Neuronal stem cell (in vitro differentiated cells): ENCODE measurements around the gene PACRG.

Experiments used
- DNase-seq: peaks from one replicate; pipeline ENCODE4 v3.0.0-alpha.2; 2013; ENCODE audit warnings: low spot score
- H2AFZ ChIP-seq: one replicate; pipeline ENCODE4 v1.6.1; 2013; ENCODE audit warnings: mild to moderate bottlenecking, low read length, inconsistent platforms
- H2AK5ac ChIP-seq: 2 replicates; pipeline ENCODE4 v1.6.1; 2013; ENCODE audit warnings: low read depth, mild to moderate bottlenecking, inconsistent platforms, low read length, moderate library complexity, mixed read lengths
- H2BK120ac ChIP-seq: 2 replicates; pipeline ENCODE4 v1.6.1; 2013; ENCODE audit warnings: low read depth, mild to moderate bottlenecking, inconsistent platforms, low read length, moderate library complexity, mixed read lengths
- H2BK12ac ChIP-seq: one replicate; pipeline ENCODE4 v1.6.1; 2013; ENCODE audit warnings: low read length, inconsistent platforms
- H2BK15ac ChIP-seq: 2 replicates; pipeline ENCODE4 v1.6.1; 2013; ENCODE audit warnings: mild to moderate bottlenecking, low read length, inconsistent platforms, mixed read lengths
- H2BK5ac ChIP-seq: one replicate; pipeline ENCODE4 v1.6.1; 2013; ENCODE audit warnings: inconsistent platforms, mild to moderate bottlenecking, low read length, moderate library complexity
- H3K14ac ChIP-seq: one replicate; pipeline ENCODE4 v1.6.1; 2013; ENCODE audit warnings: low read length, inconsistent platforms
- H3K18ac ChIP-seq: 2 replicates; pipeline ENCODE4 v1.6.1; 2013; ENCODE audit warnings: low read length, inconsistent platforms
- H3K23ac ChIP-seq: 2 replicates; pipeline ENCODE4 v1.6.1; 2013; ENCODE audit warnings: low read depth, mild to moderate bottlenecking, mixed read lengths, low read length, inconsistent platforms; ENCODE audit not compliant: poor library complexity
- H3K27ac ChIP-seq: replicated peaks from 3 replicates; pipeline ENCODE4 v1.5.1; 2013; ENCODE audit warnings: low read length, inconsistent platforms
- H3K27me3 ChIP-seq, 3 experiments: 2 replicates each; pipeline ENCODE4 v1.6.1; 2013; ENCODE audit warnings: low read length in 3 of 3, mild to moderate bottlenecking in 2 of 3, inconsistent platforms in 1 of 3, low read depth in 1 of 3, mixed read lengths in 1 of 3, moderate library complexity in 1 of 3; ENCODE audit not compliant: control insufficient read depth in 3 of 3, insufficient read depth in 3 of 3
- H3K36me3 ChIP-seq, 2 donors: replicated peaks in 1 of 2; 2 replicates each; pipeline ENCODE4 v1.6.1; 2013; ENCODE audit warnings: low read length in 2 of 2; ENCODE audit not compliant: control insufficient read depth in 2 of 2, insufficient read depth in 2 of 2
- H3K4ac ChIP-seq: 2 replicates; pipeline ENCODE4 v1.6.1; 2013; ENCODE audit warnings: inconsistent platforms, mild to moderate bottlenecking, low read length, moderate library complexity
- H3K4me1 ChIP-seq, 2 donors: 1 replicate in 1 of 2; 2 replicates in 1 of 2; pipeline ENCODE4 v1.6.1; 2013; ENCODE audit warnings: low read length in 2 of 2, low read depth in 1 of 2; ENCODE audit not compliant: control insufficient read depth in 2 of 2, insufficient read depth in 1 of 2
- H3K4me2 ChIP-seq: one replicate; pipeline ENCODE4 v1.6.1; 2013; ENCODE audit warnings: mild to moderate bottlenecking, low read length, inconsistent platforms; ENCODE audit not compliant: insufficient read depth, poor library complexity, severe bottlenecking
- H3K4me3 ChIP-seq, 2 donors: 2 replicates each; pipeline ENCODE4 v1.5.1; 2013; ENCODE audit warnings: low read length in 2 of 2, mild to moderate bottlenecking in 2 of 2, inconsistent platforms in 1 of 2, moderate library complexity in 1 of 2
- H3K79me1 ChIP-seq: one replicate; pipeline ENCODE4 v1.6.1; 2013; ENCODE audit warnings: low read depth, mild to moderate bottlenecking, inconsistent platforms, low read length, moderate library complexity
- H3K9ac ChIP-seq: one replicate; pipeline ENCODE4 v1.6.1; 2013; ENCODE audit warnings: mild to moderate bottlenecking, low read depth, low read length, inconsistent platforms; ENCODE audit not compliant: poor library complexity
- H3K9me3 ChIP-seq, 2 donors: replicated peaks in 1 of 2; 2 replicates each; pipeline versions ENCODE3 to v1.6.1; 2013; ENCODE audit warnings: low read length in 2 of 2, mild to moderate bottlenecking in 2 of 2, inconsistent platforms in 1 of 2, low read depth in 1 of 2, mixed read lengths in 1 of 2, moderate library complexity in 1 of 2; ENCODE audit not compliant: control insufficient read depth in 2 of 2, insufficient read depth in 1 of 2
- H4K8ac ChIP-seq: one replicate; pipeline ENCODE4 v1.6.1; 2013; ENCODE audit warnings: low read depth, mild to moderate bottlenecking, inconsistent platforms, low read length, moderate library complexity
- H4K91ac ChIP-seq: one replicate; pipeline ENCODE4 v1.6.1; 2013; ENCODE audit warnings: low read length, low read depth, mild to moderate bottlenecking, inconsistent platforms; ENCODE audit not compliant: poor library complexity
- WGBS, 2 donors: extraction: QIAGEN DNeasy Blood & Tissue Kit; methylation state at CpG; one replicate each; pipeline ENCODE4 v1.1.7; 2013; ENCODE audit warnings: missing lambda C conversion rate in 2 of 2, mixed read lengths in 1 of 2; ENCODE audit not compliant: insufficient read length in 2 of 2, insufficient replicate concordance in 1 of 2; ENCODE audit errors: extremely low coverage in 2 of 2; 5-methylcytosine and 5-hydroxymethylcytosine counted together

The PACRG gene

GRCh38 chr6:163301726-163302635 is 574.2 kb downstream of the PACRG start:
- Histone ChIP-seq H3K14ac (no peak overlapping the region), H2BK15ac (no peak overlapping the region), H3K79me1 (no peaks in the 10 kb centered on the region), H2AK5ac (no peak overlapping the region), H3K36me3 (no peaks in the 10 kb centered on the region), H3K4me2 (no peak overlapping the region), H3K4me3 (no peak overlapping the region), H3K18ac (no peak overlapping the region), H2AFZ (peak overlapping the region; percentile 21), H3K4ac (no peak overlapping the region), H4K91ac (no peak overlapping the region), H4K8ac (no peak overlapping the region), H3K4me1 (peaks cover 7 to 12% of the 10 kb centered on the region in 2 donors), H2BK120ac (no peak overlapping the region), H3K23ac (no peak overlapping the region), H3K27ac (no peak overlapping the region), H3K9ac (no peak overlapping the region), H2BK12ac (no peak overlapping the region), H3K9me3 (no peaks in the 10 kb centered on the region), H3K27me3 (no peaks in the 10 kb centered on the region), H2BK5ac (no peak overlapping the region)
- peak; percentile 45 for DNase-seq
- no CpG with 5 or more reads among the region's 8 CpGs for WGBS, 2 donors

- Histone ChIP-seq H3K4me2 (no peak overlapping the region), H3K9me3 (no peaks in the 10 kb centered on the region), H2AFZ (no peak overlapping the region), H3K27ac (no peak overlapping the region), H4K91ac (no peak overlapping the region), H2BK5ac (no peak overlapping the region), H2BK12ac (no peak overlapping the region), H2AK5ac (no peak overlapping the region), H3K4me1 (peaks cover 4 to 7% of the 10 kb centered on the region in 2 donors), H2BK120ac (no peak overlapping the region), H2BK15ac (no peak overlapping the region), H3K18ac (no peak overlapping the region), H3K79me1 (no peaks in the 10 kb centered on the region), H3K27me3 (no peaks in the 10 kb centered on the region), H3K14ac (no peak overlapping the region), H4K8ac (no peak overlapping the region), H3K36me3 (no peaks in the 10 kb centered on the region), H3K23ac (no peak overlapping the region), H3K4me3 (no peak overlapping the region), H3K4ac (no peak overlapping the region), H3K9ac (no peak overlapping the region)
- no peak for DNase-seq
- WGBS, 2 donors = no CpG with 5 or more reads among the region's 9 CpGs
Measured at GRCh38 chr6:163302747-163303146, 575.0 kb downstream of the PACRG start.

- H4K91ac ChIP-seq = no peak overlapping the region
- no peak overlapping the region for H3K4me3 ChIP-seq
- H3K4ac ChIP-seq = no peak overlapping the region
- no peak overlapping the region for H2AFZ ChIP-seq
- H3K36me3 ChIP-seq = no peaks in the 10 kb centered on the region
- H2BK120ac ChIP-seq = no peak overlapping the region
- no CpG with 5 or more reads among the region's 2 CpGs for WGBS, 2 donors
- H3K27me3 ChIP-seq = no peaks in the 10 kb centered on the region
- peaks cover 4 to 7% of the 10 kb centered on the region in 2 donors for H3K4me1 ChIP-seq
- H2AK5ac ChIP-seq = no peak overlapping the region
- H2BK15ac ChIP-seq = no peak overlapping the region
- H3K23ac ChIP-seq = no peak overlapping the region
- H2BK12ac ChIP-seq = no peak overlapping the region
- no peaks in the 10 kb centered on the region for H3K79me1 ChIP-seq
- peaks cover 0 to 2% of the 10 kb centered on the region in 2 donors for H3K9me3 ChIP-seq
- H3K18ac ChIP-seq = no peak overlapping the region
- H3K4me2 ChIP-seq = no peak overlapping the region
- no peak overlapping the region for H3K27ac ChIP-seq
- H4K8ac ChIP-seq = no peak overlapping the region
- DNase-seq = no peak
- no peak overlapping the region for H3K14ac ChIP-seq
- H2BK5ac ChIP-seq = no peak overlapping the region
- no peak overlapping the region for H3K9ac ChIP-seq
Measured at GRCh38 chr6:163306000-163306399, 578.2 kb downstream of the PACRG start.

GRCh38 chr6:163308629-163309440 is 581.1 kb downstream of the PACRG start:
- Histone ChIP-seq H3K4me3 (no peak overlapping the region), H2BK15ac (no peak overlapping the region), H3K4ac (no peak overlapping the region), H3K79me1 (no peaks in the 10 kb centered on the region), H2BK12ac (no peak overlapping the region), H3K9ac (no peak overlapping the region), H3K27me3 (no peaks in the 10 kb centered on the region), H3K36me3 (no peaks in the 10 kb centered on the region), H3K4me1 (no peaks in the 10 kb centered on the region), H2AFZ (no peak overlapping the region), H3K23ac (no peak overlapping the region), H2AK5ac (no peak overlapping the region), H3K18ac (no peak overlapping the region), H4K8ac (no peak overlapping the region), H3K9me3 (peaks cover 0 to 2% of the 10 kb centered on the region in 2 donors), H3K14ac (no peak overlapping the region), H2BK120ac (no peak overlapping the region), H4K91ac (peak overlapping the region; percentile 24), H3K27ac (no peak overlapping the region), H2BK5ac (no peak overlapping the region), H3K4me2 (no peak overlapping the region)
- DNase-seq = no peak
- WGBS, 2 donors = no CpG with 5 or more reads among the region's 22 CpGs
